Gastrocnemius medialis (tissue), 4 donors: ENCODE results near the gene IRAK1BP1.

Experiments used
- POLR2A ChIP-seq, 2 donors: fragments of 450-650 bp; IDR thresholded peaks; one replicate each; pipeline ENCODE4 v1.6.1; 2017; ENCODE audit warnings: antibody characterized with exemption in 2 of 2, mild to moderate bottlenecking in 2 of 2, moderate library complexity in 2 of 2
- TF ChIP-seq, protein P1 (sequence below), 5 experiments: fragments of 450-650 bp in 3 of 5; fragments of 200-600 bp in 2 of 5; sonication (generic) in 2 of 5; IDR thresholded peaks in 4 of 5; conservative IDR thresholded peaks in 1 of 5; 1 replicate in 4 of 5; 2 replicates in 1 of 5; pipeline ENCODE4 v1.5.1; 2016 to 2019; ENCODE audit warnings: antibody characterized with exemption in 5 of 5, mild to moderate bottlenecking in 3 of 5, moderate library complexity in 3 of 5

DNA sequence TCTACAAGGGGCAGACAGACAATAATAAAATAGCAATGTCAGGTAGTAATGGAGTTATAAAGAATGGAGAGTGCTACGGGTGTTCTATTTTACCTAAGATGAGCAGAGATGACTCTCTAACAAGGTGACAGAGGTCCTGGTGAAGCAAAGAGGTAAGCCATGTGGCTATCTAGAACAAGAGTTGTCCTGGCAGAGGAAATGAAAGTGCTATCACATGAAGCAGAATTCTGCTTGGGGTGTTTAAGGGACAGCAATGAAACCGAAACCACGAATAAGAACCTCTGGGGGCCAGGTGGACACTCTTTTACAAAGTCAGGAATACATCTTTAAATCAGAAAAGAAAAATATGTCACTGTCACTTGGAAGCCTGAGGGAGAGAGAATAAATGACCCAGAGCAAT lies 37.9 kb upstream of the IRAK1BP1 start:
- no peak for TF ChIP-seq POLR2A (IDR thresholded peaks at IDR 0.05)
- TF ChIP-seq, protein P1, sequence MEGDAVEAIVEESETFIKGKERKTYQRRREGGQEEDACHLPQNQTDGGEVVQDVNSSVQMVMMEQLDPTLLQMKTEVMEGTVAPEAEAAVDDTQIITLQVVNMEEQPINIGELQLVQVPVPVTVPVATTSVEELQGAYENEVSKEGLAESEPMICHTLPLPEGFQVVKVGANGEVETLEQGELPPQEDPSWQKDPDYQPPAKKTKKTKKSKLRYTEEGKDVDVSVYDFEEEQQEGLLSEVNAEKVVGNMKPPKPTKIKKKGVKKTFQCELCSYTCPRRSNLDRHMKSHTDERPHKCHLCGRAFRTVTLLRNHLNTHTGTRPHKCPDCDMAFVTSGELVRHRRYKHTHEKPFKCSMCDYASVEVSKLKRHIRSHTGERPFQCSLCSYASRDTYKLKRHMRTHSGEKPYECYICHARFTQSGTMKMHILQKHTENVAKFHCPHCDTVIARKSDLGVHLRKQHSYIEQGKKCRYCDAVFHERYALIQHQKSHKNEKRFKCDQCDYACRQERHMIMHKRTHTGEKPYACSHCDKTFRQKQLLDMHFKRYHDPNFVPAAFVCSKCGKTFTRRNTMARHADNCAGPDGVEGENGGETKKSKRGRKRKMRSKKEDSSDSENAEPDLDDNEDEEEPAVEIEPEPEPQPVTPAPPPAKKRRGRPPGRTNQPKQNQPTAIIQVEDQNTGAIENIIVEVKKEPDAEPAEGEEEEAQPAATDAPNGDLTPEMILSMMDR (IDR thresholded peaks at IDR 0.05 in 4 of 5, conservative IDR thresholded peaks at IDR 0.05 in 1 of 5), result no peak
